ENCODE measurements around the gene HIF1AN.

Gene HIF1AN

GRCh38 chr10:100509241-100509840 is 26.4 kb upstream of the HIF1AN start:
- TF ChIP-seq ZNF274 (IDR thresholded peaks at IDR 0.05; ENCODE audit: low read depth, low read length): no peak

DNA sequence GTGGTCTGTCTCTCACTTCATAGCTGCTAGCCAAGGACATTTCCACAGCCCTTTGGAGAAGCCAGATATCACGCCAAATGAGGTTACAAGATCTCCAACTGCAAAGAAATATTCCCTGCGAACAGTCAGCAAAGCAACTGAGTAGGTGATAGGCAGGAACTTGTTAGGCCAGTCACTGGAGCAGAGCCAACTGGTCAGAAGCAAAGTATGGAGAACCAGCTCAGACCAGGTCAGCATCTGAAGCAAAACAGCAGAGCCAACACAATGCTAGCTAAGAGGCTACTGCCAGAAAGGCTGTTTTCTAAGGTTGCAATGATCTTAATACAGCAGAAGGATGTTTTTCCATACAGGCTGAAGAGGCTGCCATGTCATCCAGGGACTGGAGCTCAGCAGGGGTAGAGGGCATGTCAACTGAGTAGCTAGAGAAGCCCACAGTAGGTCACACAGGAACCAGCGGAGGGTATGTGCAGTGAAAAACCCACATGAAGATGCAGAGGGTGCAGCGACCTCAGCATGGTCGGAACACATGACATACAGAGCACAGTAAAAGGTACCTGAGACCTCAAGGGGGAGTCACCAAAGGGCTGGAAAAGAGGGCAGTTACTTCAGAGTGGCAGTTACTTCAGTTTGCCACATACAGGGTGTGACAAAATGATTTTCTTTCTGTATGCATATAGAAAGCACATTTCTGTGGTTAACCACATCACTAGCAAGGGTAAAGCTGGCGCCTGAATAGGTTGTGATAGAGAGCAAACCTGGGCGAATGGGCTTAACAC is 25.0 kb upstream of the HIF1AN start:
- TF ChIP-seq ZNF274 (IDR thresholded peaks at IDR 0.05; ENCODE audit: low read depth, low read length): no peak
- H3K4me3 ChIP-seq (ENCODE audit: low read length): no peak overlapping the region

More at GRCh38 chr10:100509241-100509840, 26.4 kb upstream of the HIF1AN start:
- no peak overlapping the region for H3K4me3 ChIP-seq (ENCODE audit: low read length)

DNA sequence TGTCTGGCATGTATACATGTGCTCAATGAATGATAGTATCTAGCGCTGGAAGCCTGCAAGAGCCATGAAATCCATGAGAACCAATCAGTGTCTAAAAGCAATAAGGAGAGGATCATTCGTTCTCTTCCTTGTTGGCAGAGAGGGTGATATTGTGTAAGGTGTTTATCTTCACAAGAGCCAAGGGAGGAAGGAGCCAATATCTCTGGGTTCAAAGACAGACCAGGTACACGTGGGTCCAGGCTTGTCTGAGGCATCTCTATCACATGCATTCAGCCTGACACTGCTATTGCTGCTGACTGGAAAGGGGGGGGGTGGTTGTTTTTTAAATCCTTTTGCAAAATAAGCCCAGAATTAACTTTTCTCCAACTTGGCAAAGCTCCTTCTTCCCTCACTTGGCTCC is 20.1 kb upstream of the HIF1AN start:
- no peak overlapping the region for H3K4me3 ChIP-seq (ENCODE audit: low read length)
- TF ChIP-seq ZNF274 (IDR thresholded peaks at IDR 0.05; ENCODE audit: low read depth, low read length): no peak

GRCh38 chr10:100516847-100517246 is 18.9 kb upstream of the HIF1AN start:
- TF ChIP-seq ZNF274 (IDR thresholded peaks at IDR 0.05; ENCODE audit: low read depth, low read length): no peak

GRCh38 chr10:100518761-100519241 is 16.9 kb upstream of the HIF1AN start:
- H3K4me3 ChIP-seq (ENCODE audit: low read length): no peak overlapping the region
- TF ChIP-seq ZNF274 (IDR thresholded peaks at IDR 0.05; ENCODE audit: low read depth, low read length): no peak

More at GRCh38 chr10:100516847-100517246, 18.9 kb upstream of the HIF1AN start:
- H3K4me3 ChIP-seq (ENCODE audit: low read length): no peak overlapping the region

GRCh38 chr10:100519311-100520051 is 16.3 kb upstream of the HIF1AN start, which contains the start of gene SEC31B:
TSS of gene SEC31B (minus strand) at chr10:100519861. CDS start at chr10:100516952, 2,909 bp downstream.
- no peak within 1 kb of the TSS for H3K4me3 ChIP-seq (ENCODE audit: low read length)

GRCh38 chr10:100520811-100521210 is 14.9 kb upstream of the HIF1AN start:
- H3K4me3 ChIP-seq (ENCODE audit: low read length): no peak overlapping the region
- no peak for TF ChIP-seq ZNF274 (IDR thresholded peaks at IDR 0.05; ENCODE audit: low read depth, low read length)

More at GRCh38 chr10:100519311-100520051, 16.3 kb upstream of the HIF1AN start, which contains the start of gene SEC31B:
- no peak for TF ChIP-seq ZNF274 (IDR thresholded peaks at IDR 0.05; ENCODE audit: low read depth, low read length)

DNA sequence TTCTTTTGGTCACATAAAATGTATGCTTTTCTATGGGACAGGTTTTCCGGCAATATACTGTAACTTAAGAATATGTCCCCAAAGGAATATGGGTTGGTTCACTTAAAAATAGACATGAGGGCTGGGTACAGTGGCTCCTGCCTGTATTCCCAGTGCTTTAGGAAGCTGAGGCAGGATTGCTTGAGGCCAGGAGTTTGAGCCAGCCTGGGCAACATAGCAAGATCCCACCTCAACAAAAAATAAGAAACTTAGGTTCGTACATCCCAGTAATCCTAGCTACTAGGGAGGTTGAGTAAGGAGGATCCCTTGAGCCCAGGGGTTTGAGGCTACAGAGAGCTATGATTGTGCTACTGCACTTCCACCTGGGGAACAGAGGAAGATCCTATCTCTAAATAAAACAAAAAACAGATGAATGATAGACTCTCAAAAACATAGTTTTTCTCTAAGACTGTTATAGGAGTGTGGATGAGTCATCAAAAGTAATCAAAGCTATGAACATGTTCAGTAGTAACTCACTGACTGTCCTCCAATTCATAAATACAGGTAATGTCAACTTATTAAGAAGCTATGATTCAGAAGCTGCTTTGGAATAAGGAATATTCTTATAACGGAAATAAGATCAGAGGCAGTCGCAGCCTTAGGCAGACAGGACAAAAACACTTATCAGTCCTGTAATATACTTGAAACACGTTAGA is 13.5 kb upstream of the HIF1AN start:
- no peak for TF ChIP-seq ZNF274 (IDR thresholded peaks at IDR 0.05; ENCODE audit: low read depth, low read length)
- H3K4me3 ChIP-seq (ENCODE audit: low read length): no peak overlapping the region

DNA sequence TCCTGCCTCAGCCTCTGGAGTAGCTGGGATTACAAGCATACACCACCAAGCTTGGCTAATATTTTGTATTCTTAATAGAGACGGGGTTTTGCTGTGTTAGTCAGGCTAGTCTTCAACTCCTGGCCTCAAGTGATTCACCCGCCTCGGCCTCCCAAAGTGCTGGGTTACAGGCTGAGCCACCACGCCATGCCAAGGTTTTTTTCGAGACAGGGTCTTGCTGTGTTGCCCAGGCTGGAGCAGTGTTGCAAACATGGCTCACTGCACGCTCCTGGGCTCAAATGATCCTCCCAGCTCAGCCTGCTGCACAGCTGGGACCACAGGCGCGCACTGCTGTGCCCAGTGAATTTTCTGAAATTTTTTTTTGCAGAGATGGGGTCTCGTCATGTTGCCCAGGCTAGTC is 12.8 kb upstream of the HIF1AN start:
- no peak for TF ChIP-seq ZNF274 (IDR thresholded peaks at IDR 0.05; ENCODE audit: low read depth, low read length)
- no peak overlapping the region for H3K4me3 ChIP-seq (ENCODE audit: low read length)

DNA sequence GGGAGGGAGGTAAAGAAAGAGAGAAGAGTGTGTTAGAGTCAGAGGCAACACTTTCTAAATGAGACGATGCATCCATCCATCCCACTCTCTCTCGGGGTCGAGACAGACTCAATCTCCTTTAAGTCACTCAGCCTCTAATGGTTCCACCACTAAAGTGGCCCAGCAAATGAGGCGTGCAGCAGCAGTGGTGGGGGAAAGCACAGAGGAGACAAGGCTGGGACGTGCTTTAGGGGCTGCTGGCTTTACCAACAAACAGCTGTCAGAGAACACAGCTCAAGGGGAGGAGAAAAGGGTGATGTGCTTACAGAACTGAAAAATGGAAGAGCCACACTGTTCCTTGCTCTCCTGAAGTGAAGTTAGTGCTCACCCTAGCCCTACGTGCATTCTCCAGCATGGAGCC is 11.5 kb upstream of the HIF1AN start:
- TF ChIP-seq ZNF274 (IDR thresholded peaks at IDR 0.05; ENCODE audit: low read depth, low read length): no peak
- H3K4me3 ChIP-seq (ENCODE audit: low read length): no peak overlapping the region

GRCh38 chr10:100524638-100525037 is 11.1 kb upstream of the HIF1AN start:
- no peak for TF ChIP-seq ZNF274 (IDR thresholded peaks at IDR 0.05; ENCODE audit: low read depth, low read length)
- no peak overlapping the region for H3K4me3 ChIP-seq (ENCODE audit: low read length)

DNA sequence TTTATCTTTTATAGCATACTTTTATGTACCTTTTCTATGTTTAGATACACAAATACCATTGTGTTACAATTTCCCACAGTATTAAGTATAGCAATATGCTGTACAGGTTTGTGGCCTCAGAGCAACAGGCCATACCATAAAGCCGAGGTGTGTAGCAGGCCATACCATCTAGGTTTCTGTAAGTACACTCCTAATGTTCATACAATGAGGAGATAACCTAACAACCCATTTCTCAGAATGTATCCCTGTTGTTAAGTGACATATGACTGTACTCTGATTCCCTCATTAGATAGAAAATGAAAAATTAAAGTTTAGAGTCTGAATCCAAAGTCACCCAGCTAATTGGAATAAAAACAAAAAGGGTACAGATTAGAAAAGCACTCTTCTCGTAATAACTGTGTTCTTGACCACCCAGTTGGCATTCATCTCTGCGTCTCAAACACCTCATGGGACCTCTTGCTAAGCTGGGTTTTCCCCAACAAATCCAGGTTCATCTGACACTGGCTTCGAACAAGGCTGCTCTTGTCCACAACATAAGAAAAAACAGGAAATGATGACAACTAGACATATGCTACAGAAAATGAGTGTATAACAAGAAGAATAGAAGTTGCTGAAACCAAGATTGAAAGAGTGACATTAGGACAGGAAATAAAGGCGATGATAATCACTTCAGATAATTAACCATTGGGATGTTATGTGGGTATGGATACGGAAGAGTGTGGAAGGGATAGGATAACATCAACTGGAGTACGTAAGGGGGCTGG is 7.4 kb upstream of the HIF1AN start:
- no peak for TF ChIP-seq ZNF274 (IDR thresholded peaks at IDR 0.05; ENCODE audit: low read depth, low read length)
- H3K4me3 ChIP-seq (ENCODE audit: low read length): peak overlapping the region; percentile 75

DNA sequence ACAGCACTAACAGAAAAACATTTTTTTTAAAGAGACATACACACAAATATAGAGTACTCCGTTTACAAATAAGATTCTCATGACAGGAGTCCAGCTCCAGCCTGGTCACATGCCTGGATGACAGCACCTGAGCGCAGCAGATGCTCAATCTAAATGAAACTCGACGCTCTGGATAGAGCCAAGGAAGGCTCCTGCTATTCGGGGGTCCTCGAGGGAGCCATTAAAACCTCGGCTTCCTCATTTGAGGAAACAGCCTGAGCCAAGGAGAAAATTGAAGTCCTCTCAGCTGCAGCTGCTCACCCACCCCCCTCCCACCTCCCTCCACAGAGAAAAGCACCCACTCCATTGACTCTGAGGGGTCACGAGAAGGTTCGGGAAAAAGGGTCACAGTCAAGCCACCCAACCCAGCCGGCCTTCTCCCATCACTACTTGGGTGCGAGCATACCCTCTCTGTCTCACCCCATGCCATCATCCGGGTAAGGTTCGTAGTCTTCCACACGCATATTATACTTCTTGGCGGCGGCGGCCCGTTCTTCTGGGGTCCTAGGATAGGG is 6.7 kb upstream of the HIF1AN start:
- TF ChIP-seq ZNF274 (IDR thresholded peaks at IDR 0.05; ENCODE audit: low read depth, low read length): no peak
- H3K4me3 ChIP-seq (ENCODE audit: low read length): peak overlapping the region; percentile 75

Data from GM08714 (cell line).